Omental fat pad (tissue), 4 donors: ENCODE measurements around the gene DAGLA. TPM values are rescaled to one million over a fixed set of nuclear protein-coding genes. Genes with fewer than 3 reads are reported as not detected.

Source experiments
- ATAC-seq: fragments of 150-250 bp; one replicate; pipeline ENCODE4 v1.9.1; 2016; ENCODE audit warnings: mild to moderate bottlenecking, moderate library complexity; ENCODE audit not compliant: low FRiP score
- DNase-seq: peaks from one replicate; pipeline ENCODE4 v3.0.0-alpha.2; 2019; ENCODE audit warnings: low spot score
- total RNA-seq, 4 donors: library from RNA; depleted of rRNA; stranded (reverse); fragments of >200 nt; gene quantifications; one replicate each; pipeline ENCODE4 v1.1.0, GENCODE V29; 2016
- TF ChIP-seq, protein P1 (sequence below), 3 donors: fragments of 450-650 bp; IDR thresholded peaks; one replicate each; pipeline ENCODE4 v1.5.1; 2016 to 2017; ENCODE audit warnings: antibody characterized with exemption in 3 of 3, mild to moderate bottlenecking in 3 of 3, moderate library complexity in 2 of 3

DAGLA gene
- total RNA-seq, 4 donors from 2014 or later, result 1.4 to 4.6 (median 2.8) TPM

DNA sequence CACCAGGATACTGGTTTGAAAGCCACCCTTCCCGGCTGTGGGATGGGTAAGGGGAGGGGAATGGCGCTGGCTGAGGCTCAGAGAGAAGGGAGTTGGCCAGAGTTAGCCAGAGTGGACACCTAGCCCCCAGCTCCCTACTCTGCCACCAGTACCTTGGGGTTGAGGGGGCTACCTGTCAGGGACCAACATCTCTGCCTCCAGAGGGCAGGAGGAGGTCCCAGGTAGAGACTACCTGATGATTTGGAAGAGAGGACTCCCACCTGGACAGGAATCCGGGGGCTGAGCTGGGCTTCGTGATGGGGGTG lies 75.9 kb downstream of the DAGLA start:
- no peak for DNase-seq
- TF ChIP-seq, protein P1, sequence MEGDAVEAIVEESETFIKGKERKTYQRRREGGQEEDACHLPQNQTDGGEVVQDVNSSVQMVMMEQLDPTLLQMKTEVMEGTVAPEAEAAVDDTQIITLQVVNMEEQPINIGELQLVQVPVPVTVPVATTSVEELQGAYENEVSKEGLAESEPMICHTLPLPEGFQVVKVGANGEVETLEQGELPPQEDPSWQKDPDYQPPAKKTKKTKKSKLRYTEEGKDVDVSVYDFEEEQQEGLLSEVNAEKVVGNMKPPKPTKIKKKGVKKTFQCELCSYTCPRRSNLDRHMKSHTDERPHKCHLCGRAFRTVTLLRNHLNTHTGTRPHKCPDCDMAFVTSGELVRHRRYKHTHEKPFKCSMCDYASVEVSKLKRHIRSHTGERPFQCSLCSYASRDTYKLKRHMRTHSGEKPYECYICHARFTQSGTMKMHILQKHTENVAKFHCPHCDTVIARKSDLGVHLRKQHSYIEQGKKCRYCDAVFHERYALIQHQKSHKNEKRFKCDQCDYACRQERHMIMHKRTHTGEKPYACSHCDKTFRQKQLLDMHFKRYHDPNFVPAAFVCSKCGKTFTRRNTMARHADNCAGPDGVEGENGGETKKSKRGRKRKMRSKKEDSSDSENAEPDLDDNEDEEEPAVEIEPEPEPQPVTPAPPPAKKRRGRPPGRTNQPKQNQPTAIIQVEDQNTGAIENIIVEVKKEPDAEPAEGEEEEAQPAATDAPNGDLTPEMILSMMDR (IDR thresholded peaks at IDR 0.05), result no peak
- no peak for ATAC-seq

DNA sequence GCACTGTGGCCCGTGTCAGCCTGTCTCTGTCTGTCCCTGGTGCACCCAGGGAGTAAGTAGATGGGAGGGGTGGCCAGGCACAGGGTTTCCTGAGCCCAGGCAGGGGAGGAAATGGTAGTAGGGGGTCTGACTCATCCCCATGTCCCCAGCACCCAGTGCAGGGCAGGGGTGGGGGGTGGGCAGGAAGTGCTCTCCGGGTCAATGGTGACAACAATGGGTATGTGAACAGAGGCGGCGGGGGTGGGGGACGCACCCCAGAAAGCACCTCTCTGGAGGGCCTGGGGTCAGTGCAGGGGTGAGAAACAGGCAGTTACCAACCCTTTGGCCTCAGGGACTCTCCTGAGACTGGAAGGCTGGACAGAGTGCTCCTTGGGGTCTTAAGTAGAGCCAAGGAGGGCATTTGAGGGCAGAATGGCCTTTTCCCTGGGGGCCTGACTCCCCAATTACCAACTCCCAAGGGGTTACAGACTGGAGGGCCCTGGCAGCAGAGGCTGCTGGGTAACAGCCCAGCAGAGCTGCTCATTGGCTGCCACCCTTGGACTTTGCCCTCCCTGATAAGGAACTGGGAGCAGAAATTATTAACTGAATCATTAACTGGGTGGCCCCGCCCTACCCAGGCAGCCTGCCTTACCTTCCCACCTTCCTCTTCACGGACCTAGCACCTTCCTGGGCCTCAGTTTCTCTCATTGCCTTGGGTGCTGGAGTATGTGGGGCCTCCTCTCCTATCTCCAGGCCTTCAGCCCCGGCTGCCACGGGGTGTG lies 76.4 kb downstream of the DAGLA start:
- no peak for DNase-seq
- peak; percentile 9 for ATAC-seq
- TF ChIP-seq, protein P1 (IDR thresholded peaks at IDR 0.05), result no peak

DNA sequence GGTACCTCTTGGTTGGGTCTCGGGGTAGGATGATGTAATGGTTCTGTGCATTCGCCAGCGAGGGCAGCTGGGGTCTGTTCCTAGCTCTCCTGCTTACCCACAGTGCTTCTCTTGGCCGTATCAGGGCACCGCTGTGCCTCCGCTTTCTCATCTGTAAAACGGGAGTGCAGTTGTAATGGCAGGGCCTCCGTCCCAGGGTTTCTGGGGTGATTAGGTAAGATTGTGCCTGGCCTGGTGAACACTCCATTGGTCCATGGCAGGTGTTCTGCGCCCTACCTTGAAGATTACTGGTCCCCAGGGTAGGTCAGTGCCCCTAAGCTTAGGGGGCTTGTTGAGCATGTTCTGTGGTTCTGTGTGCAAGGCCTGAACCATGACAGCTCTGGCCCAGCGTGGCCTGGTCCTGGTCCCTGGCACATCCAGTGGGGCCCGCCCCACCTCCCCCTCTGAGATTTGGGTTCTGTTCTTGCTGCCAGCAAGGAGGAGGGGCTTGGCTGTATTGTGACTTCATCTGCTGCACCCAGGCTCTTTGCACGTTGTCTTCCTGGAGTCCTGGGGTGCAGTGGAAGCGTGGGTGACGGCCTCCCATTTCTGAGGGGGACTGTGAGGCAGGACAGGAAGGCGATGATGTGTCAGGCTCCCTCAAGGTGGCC lies 77.1 kb downstream of the DAGLA start:
- TF ChIP-seq, protein P1 (IDR thresholded peaks at IDR 0.05), result no peak

DNA sequence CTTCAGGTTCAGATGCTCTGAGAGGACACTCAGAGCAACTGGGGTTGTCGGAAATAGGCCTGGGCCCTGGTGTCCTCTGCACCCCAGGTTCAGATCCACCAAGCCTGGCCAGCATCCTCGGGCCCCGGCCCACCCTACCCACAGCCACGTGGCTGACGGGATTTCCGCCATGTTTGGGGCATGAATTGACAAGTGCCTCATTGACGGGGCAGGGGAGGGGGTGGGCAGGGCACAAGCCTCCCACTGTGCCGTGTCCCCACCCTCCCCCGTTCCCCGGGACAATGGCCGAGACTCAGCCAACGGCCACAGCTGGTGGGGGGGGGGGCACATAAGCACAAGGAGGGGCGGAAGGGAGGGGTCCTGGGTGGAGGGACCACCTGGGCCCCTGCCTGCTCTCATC lies 80.8 kb downstream of the DAGLA start:
- ATAC-seq (no peak), DNase-seq (no peak)
- TF ChIP-seq, protein P1 (IDR thresholded peaks at IDR 0.05), result no peak

More for the DNA sequence above, 77.1 kb downstream of the DAGLA start:
- DNase-seq, result no peak
- no peak for ATAC-seq

DNA sequence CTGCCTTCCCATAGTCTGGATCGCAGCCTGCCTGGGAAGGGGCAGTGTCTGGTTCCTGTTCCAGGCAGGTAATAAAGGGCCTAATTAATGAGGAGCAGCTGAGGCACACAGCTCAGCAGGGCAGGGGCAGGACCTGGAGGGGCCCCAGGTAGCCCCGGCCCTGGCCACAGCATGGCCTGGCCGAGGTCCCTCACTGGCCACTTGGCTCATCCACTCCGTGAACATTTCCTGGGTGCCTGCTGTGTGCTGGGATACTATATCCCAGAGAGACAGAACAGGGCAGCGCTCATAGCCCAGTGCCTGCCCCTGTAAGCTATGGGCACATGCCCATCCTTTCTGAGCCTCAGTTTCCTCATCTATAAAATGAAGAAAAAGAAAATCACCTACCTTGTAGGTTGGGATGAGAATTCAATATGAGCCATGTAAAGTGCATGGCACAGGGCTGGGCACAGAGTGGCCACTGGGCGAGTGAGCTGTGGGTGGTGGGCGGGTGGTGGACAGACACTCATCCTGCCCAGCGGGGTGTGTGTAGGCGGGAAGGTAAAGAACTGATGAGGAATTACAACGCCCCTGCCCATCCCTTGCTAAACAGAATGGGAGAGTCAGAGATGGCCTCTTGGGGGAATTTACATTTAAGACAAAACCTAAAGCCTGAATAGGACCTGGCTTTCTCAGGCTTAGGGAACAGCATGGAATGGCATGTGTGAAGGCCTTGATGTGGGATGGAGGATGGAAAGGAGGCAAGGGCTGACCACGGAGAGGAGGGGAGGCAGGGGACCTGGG lies 81.4 kb downstream of the DAGLA start:
- DNase-seq (no peak), ATAC-seq (no peak)
- TF ChIP-seq, protein P1 (IDR thresholded peaks at IDR 0.05), result no peak

DNA sequence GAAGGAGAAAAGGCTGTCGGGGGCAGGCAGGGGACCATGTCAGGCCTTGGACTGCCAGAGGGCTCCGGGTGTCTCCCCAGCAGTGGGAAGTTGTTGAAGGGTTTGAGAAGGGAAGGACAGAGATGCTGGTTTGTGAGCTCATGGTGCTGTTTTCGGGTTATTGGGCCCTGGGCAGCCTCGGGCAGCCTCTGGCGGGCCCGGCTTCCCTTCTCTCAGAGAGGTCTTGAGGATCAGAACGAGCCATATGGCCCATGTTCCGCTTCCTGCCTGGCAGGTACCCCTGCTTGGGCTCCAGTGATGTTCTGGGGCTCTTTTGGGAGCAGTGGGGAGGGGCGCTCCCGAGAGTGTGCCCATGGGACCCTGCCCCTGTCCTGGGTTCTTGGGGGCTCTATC lies 82.0 kb downstream of the DAGLA start:
- DNase-seq, result no peak
- TF ChIP-seq, protein P1 (IDR thresholded peaks at IDR 0.05), result no peak
- ATAC-seq, result no peak
